ENCODE results near the gene CTSE. TPM values are rescaled to one million over a fixed set of nuclear protein-coding genes. Genes with fewer than 3 reads are reported as not detected.

CTSE gene
- polyA plus RNA-seq, 2 of the 4 experiments (the other 2 are of a cell fraction), result not detected

- Histone ChIP-seq H3K27ac (peak overlapping the region in 1 of 2 experiments; percentile 28; a peak in 1 of 6 replicates), H3K4me3 (no peak overlapping the region), H3K9me3 (no peaks in the 10 kb centered on the region), H3K4me1 (peaks cover 24% of the 10 kb centered on the region), H3K4me2 (no peak overlapping the region)
- 77% methylated on average over 11 of the region's 11 CpGs for WGBS (ENCODE audit: missing lambda C conversion rate)
- ATAC-seq (peak in 1 of 2 experiments; percentile 51; a peak in 3 of 6 replicates), DNase-seq (ENCODE audit: low read depth in 1 of 2, low spot score in 1 of 2) (peak in 1 of 2 experiments; percentile 18), FAIRE-seq (no peak)
- CTCF ChIA-PET, result interaction anchor here (0.7 to 6.4 kb wide), 4 partner anchors 8 to 181 kb away, joined by 3 to 84 read pairs (median 43); no protein-coding TSS in a partner anchor
- no peak for TF ChIP-seq ZSCAN20 (CRISPR knock-in tag; IDR thresholded peaks at IDR 0.05)
- TF ChIP-seq SMC3 (IDR thresholded peaks at IDR 0.05), result no peak
- no peak for TF ChIP-seq NPAS2 (CRISPR knock-in tag; IDR thresholded peaks at IDR 0.05; ENCODE audit: borderline replicate concordance)
- TF ChIP-seq CHD4 (IDR thresholded peaks at IDR 0.05; ENCODE audit: borderline replicate concordance), result no peak
- TF ChIP-seq HMGXB4 (CRISPR knock-in tag; IDR thresholded peaks at IDR 0.05; ENCODE audit: borderline replicate concordance), result no peak
- TF ChIP-seq PHF8 (IDR thresholded peaks at IDR 0.05; ENCODE audit: borderline replicate concordance, low read depth), result no peak
- no peak for TF ChIP-seq POLR2AphosphoS2 (conservative IDR thresholded peaks at IDR 0.05; ENCODE audit: low read length)
- no peak for TF ChIP-seq EHF (CRISPR knock-in tag; IDR thresholded peaks at IDR 0.05)
- TF ChIP-seq KDM5A (IDR thresholded peaks at IDR 0.05), result no peak
- TF ChIP-seq ESRRA (IDR thresholded peaks at IDR 0.05; ENCODE audit: borderline replicate concordance, low read length), result no peak
- TF ChIP-seq HDAC2 (IDR thresholded peaks at IDR 0.05), result no peak
- TF ChIP-seq TFCP2L1 (CRISPR knock-in tag; IDR thresholded peaks at IDR 0.05), result no peak
- TF ChIP-seq BCL3 (IDR thresholded peaks at IDR 0.05), result no peak
- POLR2A ChIA-PET, result no interaction called here
Observed at GRCh38 chr1:205972491-205973168, 51.1 kb downstream of the CTSE start.

- Histone ChIP-seq H3K4me3 (no peak overlapping the region), H3K4me2 (no peak overlapping the region), H3K27ac (peak overlapping the region in 1 of 2 experiments; percentile 28; a peak in 1 of 6 replicates), H3K9me3 (no peaks in the 10 kb centered on the region), H3K4me1 (peaks cover 22% of the 10 kb centered on the region)
- ChIA-PET CTCF (interaction anchor here (0.7 to 6.4 kb wide), 4 partner anchors 9 to 180 kb away, joined by 3 to 84 read pairs (median 43); no protein-coding TSS in a partner anchor), POLR2A (no interaction called here)
- ATAC-seq (peak in 1 of 2 experiments; percentile 26; a peak in 3 of 6 replicates), DNase-seq (ENCODE audit: low read depth in 1 of 2, low spot score in 1 of 2) (no peak), FAIRE-seq (no peak)
- 60% methylated on average over 4 of the region's 4 CpGs for WGBS (ENCODE audit: missing lambda C conversion rate)
- no peak for TF ChIP-seq KDM5A (IDR thresholded peaks at IDR 0.05)
- TF ChIP-seq HDAC2 (IDR thresholded peaks at IDR 0.05), result no peak
- TF ChIP-seq PHF8 (IDR thresholded peaks at IDR 0.05; ENCODE audit: borderline replicate concordance, low read depth), result no peak
- TF ChIP-seq FOSL2 (IDR thresholded peaks at IDR 0.05), result no peak
- no peak for TF ChIP-seq FOSL2 (CRISPR knock-in tag; IDR thresholded peaks at IDR 0.05)
- no peak for TF ChIP-seq CTCF (IDR thresholded peaks at IDR 0.05)
- TF ChIP-seq CBX2 (IDR thresholded peaks at IDR 0.05; ENCODE audit: borderline replicate concordance, low read depth), result no peak
- no peak for TF ChIP-seq ESRRA (IDR thresholded peaks at IDR 0.05; ENCODE audit: borderline replicate concordance, low read length)
Observed at GRCh38 chr1:205972081-205972480, 51.6 kb downstream of the CTSE start.
